Stimulated activated memory B cell treated with anti-CD40 and anti-IgM and Interleukin-4, amounts not matched to agents 10 μg/mL and 1 μg/mL and 100 μg/mL, for 72 hours (primary cell): Measurements from ENCODE around the gene IGSF21.

ENCODE experiments used
- ATAC-seq: fragments of 150-1000 bp; cut with Tn5 transposase; 2 replicates; pipeline ENCODE4 v1.10.0; 2021
- H3K27ac Mint-ChIP-seq: one replicate; pipeline ENCODE4 v1.8.0; 2022; ENCODE audit warnings: mild to moderate bottlenecking, mixed read lengths
- H3K27me3 Mint-ChIP-seq: one replicate; pipeline ENCODE4 v1.8.0; 2022; ENCODE audit warnings: mixed read lengths
- H3K36me3 Mint-ChIP-seq: one replicate; pipeline ENCODE4 v1.8.0; 2022; ENCODE audit warnings: mixed read lengths
- H3K4me1 Mint-ChIP-seq: one replicate; pipeline ENCODE4 v1.8.0; 2022; ENCODE audit warnings: mixed read lengths
- H3K4me3 Mint-ChIP-seq: one replicate; pipeline ENCODE4 v1.8.0; 2022; ENCODE audit warnings: mild to moderate bottlenecking, moderate library complexity, mixed read lengths
- H3K9me3 Mint-ChIP-seq: one replicate; pipeline ENCODE4 v1.8.0; 2022; ENCODE audit warnings: mixed read lengths

The IGSF21 gene

DNA sequence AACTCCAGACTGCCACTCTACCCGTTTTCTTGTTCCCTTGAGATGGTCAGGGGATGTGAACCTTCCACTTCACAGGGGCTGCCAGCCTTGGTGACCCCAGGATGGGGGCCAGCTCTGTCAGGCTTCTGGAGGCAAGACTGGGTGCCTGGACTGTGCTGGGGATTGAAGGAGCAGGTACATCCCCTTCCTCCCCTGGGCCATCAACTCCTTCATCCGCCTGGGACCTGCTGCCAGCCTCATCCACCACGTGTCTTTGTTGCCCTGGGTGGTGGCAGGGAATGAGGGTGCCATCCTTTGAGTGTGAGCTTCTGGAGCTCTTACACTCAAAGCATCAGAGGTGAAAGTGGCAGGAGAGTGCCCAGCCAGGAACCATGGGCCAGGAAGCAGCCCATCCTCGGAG is 139.6 kb downstream of the IGSF21 start:
- peaks cover 8% of the 10 kb centered on the region for H3K9me3 Mint-ChIP-seq
- H3K4me1 Mint-ChIP-seq, result no peaks in the 10 kb centered on the region
- H3K4me3 Mint-ChIP-seq, result no peak overlapping the region
- no peak overlapping the region for H3K27ac Mint-ChIP-seq
- no peaks in the 10 kb centered on the region for H3K36me3 Mint-ChIP-seq
- peaks cover 19% of the 10 kb centered on the region for H3K27me3 Mint-ChIP-seq
- no peak for ATAC-seq

DNA sequence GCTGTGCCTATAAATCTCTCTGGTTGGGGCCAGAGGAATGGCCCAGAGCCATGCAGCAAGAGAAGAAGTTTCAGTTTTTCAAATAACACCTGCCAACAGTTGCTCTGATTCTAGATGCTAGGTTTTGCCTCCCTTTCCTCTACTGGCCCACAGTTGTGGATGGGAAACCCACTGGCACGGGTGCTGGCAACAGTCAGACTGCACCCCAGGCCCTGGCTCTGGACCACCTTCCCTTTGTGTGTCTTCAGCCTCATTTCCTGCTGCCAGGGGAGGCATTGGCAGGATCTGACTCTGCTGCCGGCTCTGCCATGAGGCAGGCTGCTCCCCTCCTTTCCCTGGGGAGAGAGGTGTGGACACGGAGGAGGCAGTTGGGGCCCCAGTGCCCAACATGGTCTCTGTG is 142.0 kb downstream of the IGSF21 start:
- Mint-ChIP-seq H3K4me1 (no peaks in the 10 kb centered on the region), H3K4me3 (no peak overlapping the region), H3K36me3 (no peaks in the 10 kb centered on the region), H3K27me3 (peaks cover 8% of the 10 kb centered on the region), H3K9me3 (peaks cover 9% of the 10 kb centered on the region), H3K27ac (no peak overlapping the region)
- no peak for ATAC-seq

DNA sequence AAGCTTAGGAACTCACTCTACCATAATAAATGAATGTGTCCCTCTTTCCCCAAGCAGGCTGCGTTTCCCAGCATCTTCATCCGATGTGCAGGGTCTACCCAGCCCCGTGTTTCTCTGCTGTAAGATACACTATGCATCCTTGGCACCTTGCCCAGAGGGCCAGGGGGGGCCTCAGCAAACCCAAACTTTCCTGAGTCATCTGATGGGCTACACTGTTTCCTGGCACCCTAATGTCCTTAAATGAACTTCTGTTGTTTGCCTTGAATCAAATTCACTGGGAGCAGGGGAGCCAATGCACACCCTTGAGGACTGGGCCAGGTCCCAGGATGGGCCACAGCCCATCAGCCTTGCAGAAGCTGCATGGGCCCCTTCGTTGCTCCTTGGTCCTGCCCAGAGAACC is 145.5 kb downstream of the IGSF21 start:
- Mint-ChIP-seq H3K27me3 (peaks cover 31% of the 10 kb centered on the region), H3K27ac (no peak overlapping the region), H3K9me3 (peaks cover 18% of the 10 kb centered on the region), H3K36me3 (no peaks in the 10 kb centered on the region), H3K4me1 (no peaks in the 10 kb centered on the region), H3K4me3 (no peak overlapping the region)
- no peak for ATAC-seq

DNA sequence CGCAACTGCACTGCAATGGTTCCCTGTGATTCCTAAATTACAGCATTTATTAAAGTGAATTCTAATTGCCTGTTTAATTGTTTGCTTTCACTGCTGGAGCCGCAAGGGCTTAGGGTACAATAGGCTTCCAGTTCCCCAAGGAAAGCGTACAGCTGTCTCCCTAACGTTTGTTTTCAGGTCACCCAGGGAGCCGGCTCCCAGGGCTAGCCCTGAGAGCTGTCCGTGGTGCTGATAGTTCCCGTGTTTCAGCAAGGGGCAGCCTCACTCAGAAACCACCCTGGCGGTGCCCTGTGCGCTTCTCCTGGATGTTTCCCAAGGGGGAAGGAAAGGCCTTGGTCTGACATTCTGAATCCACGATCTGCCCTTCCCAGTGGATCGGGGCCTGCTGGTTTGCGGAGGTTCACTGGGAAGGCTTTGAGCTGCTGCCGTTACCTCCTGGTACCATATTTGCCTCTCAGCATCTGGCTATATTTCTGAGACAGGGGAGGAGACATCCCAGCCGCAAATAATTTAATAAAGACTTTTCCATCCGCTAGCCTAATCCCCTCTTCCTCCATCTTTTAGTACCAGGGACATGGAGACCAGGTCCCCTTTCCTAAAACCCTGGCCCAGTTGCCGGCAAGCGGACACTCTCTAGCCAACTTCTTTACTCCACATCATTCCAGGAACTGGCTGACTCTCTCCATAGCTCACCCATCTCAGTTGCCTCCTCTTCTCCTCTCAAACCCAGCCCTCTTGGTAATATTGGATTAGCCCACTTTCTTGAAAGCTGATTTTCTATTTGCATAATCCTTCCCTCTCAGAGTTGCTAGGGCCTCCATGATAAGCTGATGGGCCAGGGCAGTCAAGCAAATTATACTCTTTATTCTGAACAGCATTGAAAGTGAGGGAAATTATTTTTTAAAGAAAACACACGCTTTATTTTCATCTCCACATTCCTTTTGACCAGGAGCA is 149.0 kb downstream of the IGSF21 start:
- H3K27me3 Mint-ChIP-seq, result peaks cover 36% of the 10 kb centered on the region
- no peaks in the 10 kb centered on the region for H3K36me3 Mint-ChIP-seq
- no peak for ATAC-seq
- no peak overlapping the region for H3K4me3 Mint-ChIP-seq
- H3K27ac Mint-ChIP-seq, result no peak overlapping the region
- H3K9me3 Mint-ChIP-seq, result peaks cover 10% of the 10 kb centered on the region
- H3K4me1 Mint-ChIP-seq, result no peaks in the 10 kb centered on the region

DNA sequence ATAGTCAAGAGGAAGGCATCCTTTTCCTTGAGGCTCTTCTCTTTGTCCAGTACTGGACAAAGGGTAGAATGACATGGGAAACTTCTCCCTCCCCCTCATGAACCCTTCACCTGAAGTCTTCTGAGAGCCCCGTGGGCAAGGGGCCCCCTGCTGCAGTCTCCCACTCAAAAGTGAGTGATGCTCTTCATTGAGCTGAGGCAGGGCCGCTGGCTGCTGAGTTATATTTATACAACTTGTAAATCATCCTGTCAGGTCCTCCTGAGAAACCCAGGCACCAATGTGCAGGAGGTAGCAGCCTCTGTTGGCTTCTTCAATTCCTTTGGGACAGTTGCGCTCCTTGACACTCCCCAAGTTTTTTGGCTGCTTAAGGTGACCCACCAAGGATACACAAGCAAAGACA is 150.2 kb downstream of the IGSF21 start:
- H3K4me3 Mint-ChIP-seq, result no peak overlapping the region
- peaks cover 46% of the 10 kb centered on the region for H3K27me3 Mint-ChIP-seq

DNA sequence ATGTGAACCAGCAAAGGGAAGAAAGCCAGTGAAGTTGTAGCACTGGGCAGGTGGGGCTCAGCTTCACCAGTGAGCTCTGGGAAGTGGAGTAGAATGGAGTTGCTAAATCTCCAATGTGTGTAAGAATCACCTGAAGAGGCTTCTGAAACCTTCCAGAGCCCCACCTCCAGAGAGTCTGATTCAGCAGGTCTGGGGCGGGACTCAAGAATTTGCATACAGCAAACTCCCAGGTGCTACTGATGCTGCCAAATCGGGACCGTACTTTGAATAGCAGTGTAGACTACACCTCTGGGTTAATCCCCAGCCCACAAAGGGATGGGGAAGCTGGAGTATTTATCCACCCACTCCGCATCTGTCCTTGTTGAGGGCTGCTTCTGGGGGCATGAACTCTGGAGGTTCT is 154.3 kb downstream of the IGSF21 start:
- Mint-ChIP-seq H3K4me1 (no peaks in the 10 kb centered on the region), H3K36me3 (no peaks in the 10 kb centered on the region), H3K4me3 (no peak overlapping the region), H3K27me3 (peaks cover 33% of the 10 kb centered on the region), H3K27ac (no peak overlapping the region), H3K9me3 (peaks cover under 1% of the 10 kb centered on the region)
- ATAC-seq, result no peak

More for the DNA sequence above, 150.2 kb downstream of the IGSF21 start:
- no peaks in the 10 kb centered on the region for H3K36me3 Mint-ChIP-seq
- no peak for ATAC-seq
- H3K27ac Mint-ChIP-seq, result no peak overlapping the region
- H3K4me1 Mint-ChIP-seq, result no peaks in the 10 kb centered on the region
- peaks cover 10% of the 10 kb centered on the region for H3K9me3 Mint-ChIP-seq

DNA sequence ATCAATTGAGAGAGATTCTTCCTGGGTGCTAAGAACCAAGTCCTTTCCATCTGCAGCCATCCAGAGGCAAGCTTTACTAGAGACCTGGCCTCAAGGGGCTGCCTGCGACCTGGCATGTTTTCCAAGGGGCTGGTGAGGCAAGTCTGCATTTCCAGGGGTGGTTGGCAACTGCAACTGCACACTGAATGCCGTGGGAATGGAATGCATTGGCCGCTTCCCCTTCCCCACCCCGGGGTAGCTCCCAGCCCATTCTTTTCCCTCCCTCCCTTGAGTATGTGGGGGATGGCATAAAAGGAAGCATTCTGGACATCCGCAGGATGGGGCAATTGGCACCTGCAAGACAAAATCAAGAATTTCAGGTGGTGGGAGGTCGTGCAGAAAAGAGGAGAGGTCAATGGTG is 155.1 kb downstream of the IGSF21 start:
- Mint-ChIP-seq H3K27me3 (peaks cover 34% of the 10 kb centered on the region), H3K4me1 (no peaks in the 10 kb centered on the region), H3K9me3 (no peaks in the 10 kb centered on the region), H3K36me3 (no peaks in the 10 kb centered on the region), H3K27ac (no peak overlapping the region), H3K4me3 (no peak overlapping the region)
- no peak for ATAC-seq

DNA sequence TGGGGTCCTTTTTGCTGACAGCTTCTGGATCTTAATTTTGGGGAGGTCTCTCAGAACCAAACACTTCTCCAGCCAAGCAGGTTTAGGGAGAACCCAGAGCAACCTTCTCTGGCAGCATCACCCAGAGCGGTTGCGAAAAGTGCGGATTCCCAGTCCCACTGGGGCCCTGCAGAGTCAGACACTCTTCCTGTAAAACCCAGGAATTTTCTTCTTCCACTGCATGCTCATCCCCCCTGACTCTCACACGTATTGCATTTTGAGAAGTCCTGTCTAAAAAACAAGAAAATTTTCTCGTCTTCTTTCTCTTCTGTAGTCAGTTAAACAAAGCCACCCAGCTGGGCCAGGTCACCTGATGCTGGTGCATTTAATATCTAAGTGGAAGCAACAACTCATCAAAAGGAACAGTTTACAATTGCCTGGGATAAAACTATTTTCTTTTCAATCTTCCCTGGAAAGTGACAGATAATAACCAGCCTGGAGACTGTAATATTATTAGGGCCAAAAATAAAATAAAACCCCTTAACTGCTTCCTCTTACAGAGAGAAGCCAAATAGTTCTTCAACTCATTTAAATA is 156.0 kb downstream of the IGSF21 start:
- ATAC-seq, result no peak
- no peaks in the 10 kb centered on the region for H3K4me1 Mint-ChIP-seq
- no peak overlapping the region for H3K27ac Mint-ChIP-seq
- peaks cover 34% of the 10 kb centered on the region for H3K27me3 Mint-ChIP-seq
- H3K9me3 Mint-ChIP-seq, result no peaks in the 10 kb centered on the region
- no peaks in the 10 kb centered on the region for H3K36me3 Mint-ChIP-seq
- H3K4me3 Mint-ChIP-seq, result no peak overlapping the region

DNA sequence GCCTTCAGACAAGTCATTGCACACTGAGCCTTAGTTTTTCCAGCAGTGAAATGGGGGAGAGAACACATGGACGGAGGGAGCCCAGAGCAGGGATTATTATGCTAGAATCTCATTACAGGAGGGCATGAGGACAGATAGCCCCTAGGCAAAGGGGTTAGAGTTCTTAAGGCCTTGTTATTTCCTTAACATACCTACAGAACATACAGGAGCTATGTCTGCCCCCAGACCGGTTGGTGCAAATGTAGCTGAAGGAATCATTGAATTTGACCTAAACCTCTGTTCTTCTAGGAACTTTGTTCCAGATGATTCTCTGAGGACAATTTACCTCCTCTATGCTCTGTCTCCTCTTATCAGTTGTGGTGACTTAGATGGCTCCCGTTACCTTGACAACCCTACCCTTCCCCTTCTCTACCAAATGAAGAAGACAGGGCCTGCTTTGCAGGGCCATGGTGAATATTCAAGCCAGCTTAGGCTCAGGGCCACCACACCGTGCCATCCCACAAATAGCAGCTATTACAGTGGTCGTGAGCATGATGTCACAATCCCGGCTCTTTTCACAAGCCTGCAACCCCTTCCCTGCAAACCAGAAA is 156.9 kb downstream of the IGSF21 start:
- no peak for ATAC-seq
- Mint-ChIP-seq H3K4me3 (no peak overlapping the region), H3K9me3 (no peaks in the 10 kb centered on the region), H3K27me3 (peaks cover 29% of the 10 kb centered on the region), H3K27ac (no peak overlapping the region), H3K36me3 (no peaks in the 10 kb centered on the region), H3K4me1 (no peaks in the 10 kb centered on the region)

DNA sequence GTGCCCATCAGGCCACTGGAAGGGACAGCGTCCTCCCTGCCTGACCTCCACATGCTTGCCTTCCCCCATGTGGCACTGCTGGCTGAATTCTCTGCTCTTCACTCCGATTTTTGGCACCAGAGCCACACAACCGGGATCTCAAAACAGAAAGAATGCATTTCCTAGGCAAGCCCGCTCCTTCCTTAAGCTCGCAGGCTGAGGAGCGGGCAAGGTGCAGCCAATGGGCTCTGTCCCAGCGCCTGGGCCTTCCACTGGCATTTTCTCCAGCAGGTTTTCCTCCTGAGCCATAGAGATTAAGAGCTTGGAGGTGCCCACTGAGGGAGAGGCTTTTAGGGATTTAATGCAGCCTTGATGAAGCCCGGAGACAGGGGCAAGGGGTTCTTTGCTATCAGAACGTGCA is 158.0 kb downstream of the IGSF21 start:
- H3K4me1 Mint-ChIP-seq, result no peaks in the 10 kb centered on the region
- peaks cover 21% of the 10 kb centered on the region for H3K27me3 Mint-ChIP-seq
- H3K9me3 Mint-ChIP-seq, result no peaks in the 10 kb centered on the region
- ATAC-seq, result no peak
- H3K4me3 Mint-ChIP-seq, result no peak overlapping the region
- H3K36me3 Mint-ChIP-seq, result no peaks in the 10 kb centered on the region
- no peak overlapping the region for H3K27ac Mint-ChIP-seq

DNA sequence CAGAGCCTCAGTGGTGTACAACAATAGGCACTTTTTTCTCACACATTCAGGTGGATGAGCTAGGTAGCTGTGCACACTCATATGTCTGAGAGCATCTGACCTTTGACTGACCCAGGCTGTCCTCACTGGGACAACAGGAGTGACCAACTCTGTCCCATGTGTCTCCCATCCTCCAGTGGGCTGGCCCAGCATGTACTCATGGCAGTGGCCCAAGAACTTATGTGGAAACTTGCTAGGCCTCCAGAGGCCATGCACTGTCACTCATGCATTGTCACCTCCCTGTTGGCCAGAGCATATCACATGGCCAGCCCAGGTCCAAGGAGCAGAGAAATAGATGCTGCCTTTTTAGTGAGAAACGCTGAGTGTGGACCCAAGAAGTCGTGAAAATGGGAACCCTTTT is 158.8 kb downstream of the IGSF21 start:
- Mint-ChIP-seq H3K27ac (no peak overlapping the region), H3K27me3 (peaks cover 21% of the 10 kb centered on the region), H3K4me3 (no peak overlapping the region), H3K9me3 (peaks cover under 1% of the 10 kb centered on the region), H3K36me3 (no peaks in the 10 kb centered on the region), H3K4me1 (no peaks in the 10 kb centered on the region)
- ATAC-seq, result no peak

DNA sequence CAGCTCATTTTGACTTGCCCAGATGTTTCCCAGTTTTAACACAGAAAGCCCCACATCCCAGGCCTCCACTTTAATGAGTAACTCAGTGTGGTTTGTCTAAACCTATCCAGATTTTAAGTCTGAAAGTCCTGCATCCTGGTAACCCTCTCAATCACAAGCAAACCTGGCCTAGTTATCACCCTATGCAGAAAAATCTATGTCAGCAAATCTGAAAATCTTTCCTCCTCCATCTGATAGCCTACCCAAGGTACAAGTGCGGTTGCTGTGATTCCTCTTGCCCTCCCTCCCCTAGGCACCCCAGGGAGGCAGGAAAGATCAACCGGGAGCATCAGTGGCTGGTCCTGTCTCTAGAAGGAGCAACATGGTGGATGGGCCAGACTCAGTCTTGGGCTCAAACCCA is 163.7 kb downstream of the IGSF21 start:
- Mint-ChIP-seq H3K4me3 (no peak overlapping the region), H3K4me1 (no peaks in the 10 kb centered on the region), H3K9me3 (peaks cover 7% of the 10 kb centered on the region), H3K27ac (no peak overlapping the region), H3K27me3 (peaks cover 39% of the 10 kb centered on the region), H3K36me3 (no peaks in the 10 kb centered on the region)
- no peak for ATAC-seq

DNA sequence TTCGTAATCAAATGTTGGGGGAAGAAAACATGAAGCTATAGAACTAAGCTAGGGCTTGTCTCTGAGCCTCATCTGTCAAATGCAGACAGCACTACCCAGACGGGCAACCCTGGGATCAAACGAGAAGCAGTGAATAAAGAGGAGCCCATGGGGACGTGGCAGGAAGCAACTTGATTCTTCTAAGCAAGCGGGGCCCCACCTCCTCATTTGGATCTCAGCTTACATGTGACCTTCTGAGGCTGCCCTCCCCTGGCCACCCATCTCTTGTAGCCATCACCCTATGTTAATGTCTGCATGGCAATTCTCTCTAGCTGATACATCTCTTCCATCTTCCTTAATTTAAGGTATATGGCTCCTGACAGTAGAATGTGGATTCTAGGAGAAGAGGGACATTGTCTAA is 171.3 kb downstream of the IGSF21 start:
- no peak for ATAC-seq
- Mint-ChIP-seq H3K4me1 (no peaks in the 10 kb centered on the region), H3K9me3 (no peaks in the 10 kb centered on the region), H3K36me3 (no peaks in the 10 kb centered on the region), H3K27me3 (peaks cover 67% of the 10 kb centered on the region), H3K4me3 (no peak overlapping the region), H3K27ac (no peak overlapping the region)

DNA sequence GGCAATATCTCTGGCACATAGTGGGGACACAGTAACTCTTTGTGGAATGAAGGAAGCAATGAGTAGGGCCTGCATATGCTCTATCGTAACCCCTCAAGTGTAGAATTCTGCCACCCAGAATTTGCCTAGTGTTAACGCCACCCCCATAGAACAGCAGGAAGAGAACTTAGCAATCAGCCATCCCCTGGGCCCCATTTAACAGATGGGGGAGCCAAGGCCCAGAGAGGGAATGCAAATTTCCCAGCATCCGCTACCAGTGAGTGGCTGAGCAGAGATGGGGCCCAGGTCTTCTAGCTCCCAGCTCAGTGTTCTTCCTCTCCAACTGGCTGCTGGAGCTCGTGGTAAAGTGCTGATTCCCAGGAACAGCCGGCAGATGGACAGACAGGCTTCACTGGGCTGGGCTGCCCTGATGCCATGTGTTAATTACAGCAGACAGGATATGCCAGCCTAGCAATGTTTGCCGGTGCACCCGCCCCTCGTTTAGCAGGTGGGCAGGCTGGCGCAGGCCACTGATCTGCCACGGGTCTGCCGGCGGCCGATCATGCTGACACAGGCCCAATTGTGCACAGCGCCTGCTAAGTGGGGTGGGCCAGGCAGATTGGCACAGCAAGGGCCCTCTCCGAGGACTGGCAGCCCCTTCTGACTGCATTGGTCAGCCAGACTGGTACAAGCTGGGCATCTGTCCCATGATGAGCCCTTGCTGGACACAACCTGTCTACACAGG is 171.9 kb downstream of the IGSF21 start:
- Mint-ChIP-seq H3K27ac (no peak overlapping the region), H3K4me3 (no peak overlapping the region), H3K27me3 (peaks cover 62% of the 10 kb centered on the region), H3K4me1 (no peaks in the 10 kb centered on the region), H3K36me3 (no peaks in the 10 kb centered on the region), H3K9me3 (no peaks in the 10 kb centered on the region)
- no peak for ATAC-seq

DNA sequence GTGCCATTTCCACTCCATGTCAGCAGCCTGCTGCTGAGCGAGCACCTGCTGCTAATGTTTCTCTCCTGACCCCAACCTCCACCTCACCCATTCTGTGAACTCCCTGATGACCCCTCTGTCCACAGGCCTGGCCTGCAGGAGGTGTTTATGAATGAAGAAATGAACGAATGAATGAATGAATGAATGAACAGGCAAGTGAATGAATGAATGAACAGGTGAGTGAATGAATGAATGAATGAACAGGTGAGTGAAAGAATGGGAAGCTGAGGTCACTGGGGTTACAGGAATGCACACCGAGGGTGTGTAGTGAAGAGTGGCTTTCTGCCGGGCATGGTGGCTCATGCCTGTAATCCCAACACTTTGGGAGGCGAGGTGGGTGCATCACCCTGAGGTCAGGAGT is 173.4 kb downstream of the IGSF21 start:
- Mint-ChIP-seq H3K36me3 (no peaks in the 10 kb centered on the region), H3K27me3 (peaks cover 55% of the 10 kb centered on the region), H3K27ac (no peak overlapping the region), H3K9me3 (no peaks in the 10 kb centered on the region), H3K4me1 (no peaks in the 10 kb centered on the region), H3K4me3 (no peak overlapping the region)
- ATAC-seq, result no peak
